ENCODE results near the gene M1AP. TPM values are rescaled to one million over a fixed set of nuclear protein-coding genes. Genes with fewer than 3 reads are reported as not detected.

Gene M1AP
- total and polyA plus RNA-seq, 7 donors, result 0.16 to 0.60 (median 0.33) TPM; not detected in 3

- intact Hi-C loops (cut with DNase I), result no loop called here
- Histone ChIP-seq H3K4me3 (no peak overlapping the region), H3K27me3 (peaks cover 0 to 8% (median 6%) of the 10 kb centered on the region in 3 donors), H3K9me3 (no peaks in the 10 kb centered on the region), H3K36me3 (no peaks in the 10 kb centered on the region), H3K4me1 (no peaks in the 10 kb centered on the region), H3K27ac (no peak overlapping the region)
- TF ChIP-seq POLR2AphosphoS5 (IDR thresholded peaks at IDR 0.05) (no peak), EP300 (IDR thresholded peaks at IDR 0.05) (no peak), POLR2A (IDR thresholded peaks at IDR 0.05) (no peak)
- TF ChIP-seq, protein P1, sequence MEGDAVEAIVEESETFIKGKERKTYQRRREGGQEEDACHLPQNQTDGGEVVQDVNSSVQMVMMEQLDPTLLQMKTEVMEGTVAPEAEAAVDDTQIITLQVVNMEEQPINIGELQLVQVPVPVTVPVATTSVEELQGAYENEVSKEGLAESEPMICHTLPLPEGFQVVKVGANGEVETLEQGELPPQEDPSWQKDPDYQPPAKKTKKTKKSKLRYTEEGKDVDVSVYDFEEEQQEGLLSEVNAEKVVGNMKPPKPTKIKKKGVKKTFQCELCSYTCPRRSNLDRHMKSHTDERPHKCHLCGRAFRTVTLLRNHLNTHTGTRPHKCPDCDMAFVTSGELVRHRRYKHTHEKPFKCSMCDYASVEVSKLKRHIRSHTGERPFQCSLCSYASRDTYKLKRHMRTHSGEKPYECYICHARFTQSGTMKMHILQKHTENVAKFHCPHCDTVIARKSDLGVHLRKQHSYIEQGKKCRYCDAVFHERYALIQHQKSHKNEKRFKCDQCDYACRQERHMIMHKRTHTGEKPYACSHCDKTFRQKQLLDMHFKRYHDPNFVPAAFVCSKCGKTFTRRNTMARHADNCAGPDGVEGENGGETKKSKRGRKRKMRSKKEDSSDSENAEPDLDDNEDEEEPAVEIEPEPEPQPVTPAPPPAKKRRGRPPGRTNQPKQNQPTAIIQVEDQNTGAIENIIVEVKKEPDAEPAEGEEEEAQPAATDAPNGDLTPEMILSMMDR (IDR thresholded peaks at IDR 0.05), result no peak
- no peak for DNase-seq
- 84 to 87% methylated on average over 6 of the region's 6 CpGs for WGBS, 2 donors
Observed at GRCh38 chr2:74618410-74619083, 29.6 kb downstream of the M1AP start.

DNA sequence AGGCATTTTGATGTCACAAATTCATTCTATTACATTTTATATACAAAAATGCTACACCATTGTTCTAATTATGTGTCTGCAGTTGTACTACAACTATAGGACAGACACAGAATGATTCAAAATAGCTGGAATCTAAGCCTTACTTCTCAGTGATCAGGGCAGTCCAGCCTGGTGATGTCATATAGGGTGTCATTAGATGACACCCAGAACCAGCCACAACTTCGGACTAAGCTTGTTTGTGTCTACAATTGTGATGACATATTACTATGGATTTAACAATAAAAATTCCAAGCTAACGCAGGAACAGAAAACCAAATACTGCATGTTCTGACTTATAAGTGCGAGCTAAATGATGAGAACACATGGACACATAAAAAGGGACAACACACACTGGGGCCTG is 31.0 kb downstream of the M1AP start:
- H3K4me3 ChIP-seq, result no peak overlapping the region
- H3K36me3 ChIP-seq, result no peaks in the 10 kb centered on the region
- no peak overlapping the region for H3K27ac ChIP-seq
- DNase-seq, result no peak
- 89% methylated on average over 3 of the region's 3 CpGs for WGBS, 2 donors
- no peaks in the 10 kb centered on the region for H3K4me1 ChIP-seq
- TF ChIP-seq EP300 (IDR thresholded peaks at IDR 0.05), result no peak
- no peak for TF ChIP-seq POLR2AphosphoS5 (IDR thresholded peaks at IDR 0.05)
- no peak for TF ChIP-seq POLR2A (IDR thresholded peaks at IDR 0.05)
- TF ChIP-seq, protein P1 (IDR thresholded peaks at IDR 0.05), result no peak
- intact Hi-C loops (cut with DNase I), result no loop called here
- no peaks in the 10 kb centered on the region for H3K9me3 ChIP-seq
- H3K27me3 ChIP-seq, result peaks cover 0 to 14% (median 8%) of the 10 kb centered on the region in 3 donors

DNA sequence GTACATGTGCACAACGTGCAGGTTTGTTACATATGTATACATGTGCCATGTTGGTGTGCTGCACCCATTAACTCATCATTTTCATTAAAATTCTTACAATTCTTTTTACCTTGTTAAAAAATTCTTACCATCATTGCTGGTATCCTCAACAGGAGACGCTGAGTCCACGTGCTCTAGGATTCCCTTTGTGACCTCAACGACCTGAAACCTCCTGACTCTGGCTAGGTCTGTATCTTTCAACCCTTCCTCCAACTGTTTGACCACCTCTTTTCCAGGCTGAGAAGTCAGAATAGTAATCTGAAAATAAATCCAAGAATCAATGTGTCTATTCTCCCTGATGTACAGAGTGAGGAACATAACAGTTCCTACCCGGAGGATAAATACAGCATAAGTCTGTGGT is 41.2 kb downstream of the M1AP start:
- Histone ChIP-seq H3K4me3 (no peak overlapping the region), H3K4me1 (no peaks in the 10 kb centered on the region), H3K36me3 (no peaks in the 10 kb centered on the region), H3K27ac (no peak overlapping the region), H3K27me3 (peaks cover 0 to 11% (median 0%) of the 10 kb centered on the region in 3 donors), H3K9me3 (no peaks in the 10 kb centered on the region)
- intact Hi-C loops (cut with DNase I), result no loop called here
- DNase-seq, result no peak
- WGBS, 2 donors, result 52 to 64% methylated on average over 5 of the region's 5 CpGs
- TF ChIP-seq POLR2A (IDR thresholded peaks at IDR 0.05) (no peak), POLR2AphosphoS5 (IDR thresholded peaks at IDR 0.05) (no peak), EP300 (IDR thresholded peaks at IDR 0.05) (no peak)
- TF ChIP-seq, protein P1 (IDR thresholded peaks at IDR 0.05), result no peak

DNA sequence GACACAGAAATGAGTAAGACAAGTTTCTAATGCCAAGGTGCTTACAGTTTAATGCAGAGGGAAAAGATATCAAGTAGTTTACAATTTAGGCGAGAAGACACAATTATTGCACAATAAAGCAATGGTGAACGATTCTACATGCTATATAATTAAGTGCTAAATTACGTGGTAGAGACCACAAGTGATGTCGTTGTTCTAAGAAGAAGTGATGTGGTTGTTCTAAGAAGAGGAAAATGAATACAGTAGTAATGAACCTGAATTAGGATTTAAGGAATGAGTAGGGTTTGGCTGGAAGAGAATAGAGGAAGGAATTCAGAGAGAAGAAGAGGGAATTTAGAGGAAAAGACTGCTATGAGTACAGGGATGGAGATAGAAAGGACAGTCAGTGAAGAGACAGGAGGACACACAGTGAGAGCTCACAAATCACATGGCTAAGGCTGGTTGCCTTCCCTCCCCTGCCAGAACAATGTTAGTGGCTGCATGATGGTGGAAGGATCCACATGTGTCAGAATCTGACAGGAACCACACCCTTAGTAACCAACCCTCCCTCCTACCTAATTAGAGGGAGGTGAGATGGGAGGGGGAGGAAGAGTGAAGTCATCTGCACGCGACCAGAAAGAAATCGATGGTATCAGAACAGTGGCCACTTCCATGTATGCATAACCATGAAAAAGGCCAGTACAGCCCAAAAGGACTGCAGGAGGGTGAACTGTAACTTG is 44.7 kb downstream of the M1AP start:
- H3K9me3 ChIP-seq, result no peaks in the 10 kb centered on the region
- H3K27ac ChIP-seq, result no peak overlapping the region
- WGBS, 2 donors, result 66 to 81% methylated on average over 7 of the region's 7 CpGs
- TF ChIP-seq, protein P1 (IDR thresholded peaks at IDR 0.05), result no peak
- TF ChIP-seq POLR2A (IDR thresholded peaks at IDR 0.05) (no peak), EP300 (IDR thresholded peaks at IDR 0.05) (no peak)
- no peak for DNase-seq
- H3K4me1 ChIP-seq, result no peaks in the 10 kb centered on the region
- peaks cover 0 to 15% (median 0%) of the 10 kb centered on the region in 3 donors for H3K27me3 ChIP-seq
- intact Hi-C loops (cut with DNase I), result no loop called here
- H3K36me3 ChIP-seq, result no peaks in the 10 kb centered on the region
- no peak overlapping the region for H3K4me3 ChIP-seq

Measured in sigmoid colon (tissue), 7 donors.